Mucosa of stomach (tissue), 1 donor: ENCODE data around the gene WNT2B.
A peak's percentile ranks its signal among the peaks of the same experiment; 100 is the strongest.

Experiments
- H3K27me3 ChIP-seq: one replicate; pipeline ENCODE4 v1.7.0; 2013; ENCODE audit warnings: mild to moderate bottlenecking, low read length; ENCODE audit not compliant: control insufficient read depth, insufficient read depth
- H3K36me3 ChIP-seq: one replicate; pipeline ENCODE4 v1.7.0; 2013; ENCODE audit warnings: low read length; ENCODE audit not compliant: control insufficient read depth, insufficient read depth
- H3K4me1 ChIP-seq: one replicate; pipeline ENCODE4 v1.7.0; 2013; ENCODE audit warnings: mild to moderate bottlenecking, low read length; ENCODE audit not compliant: control insufficient read depth, insufficient read depth
- H3K4me3 ChIP-seq: one replicate; pipeline ENCODE4 v1.7.0; 2013; ENCODE audit warnings: low read length
- H3K9ac ChIP-seq: one replicate; pipeline ENCODE4 v1.7.0; 2013; ENCODE audit warnings: mild to moderate bottlenecking, low read length, moderate library complexity
- H3K9me3 ChIP-seq: one replicate; pipeline ENCODE4 v1.7.0; 2013; ENCODE audit warnings: mild to moderate bottlenecking, low read length, moderate library complexity; ENCODE audit not compliant: control insufficient read depth
- donor health status: Pancreatic carcinoma.

WNT2B gene

GRCh38 chr1:112506306-112506705 lies 2.5 kb upstream of the WNT2B start:
- peaks cover 76% of the 10 kb centered on the region for H3K27me3 ChIP-seq
- no peak overlapping the region for H3K4me3 ChIP-seq
- no peaks in the 10 kb centered on the region for H3K9me3 ChIP-seq
- H3K4me1 ChIP-seq = peaks cover 18% of the 10 kb centered on the region
- no peak overlapping the region for H3K9ac ChIP-seq
- no peaks in the 10 kb centered on the region for H3K36me3 ChIP-seq

DNA sequence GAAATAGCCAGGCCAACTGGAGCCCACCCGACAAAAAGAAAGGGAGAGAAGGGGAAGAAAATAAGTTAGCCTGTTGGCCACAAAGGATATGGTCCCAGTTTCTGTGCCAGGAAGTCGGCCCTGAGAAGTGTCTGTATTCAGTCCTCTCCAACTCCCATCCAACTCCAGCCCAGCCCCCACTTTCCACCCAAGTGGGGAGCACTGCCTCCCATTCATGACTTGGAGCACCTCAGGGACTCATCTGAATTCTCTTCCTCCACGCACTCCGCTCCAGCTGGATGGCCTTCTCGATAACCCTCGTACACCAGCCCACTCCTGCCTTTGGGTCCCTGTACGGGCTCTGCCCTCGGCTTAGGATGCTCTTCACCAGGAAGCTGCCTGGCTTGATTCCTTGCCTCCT lies 2.0 kb upstream of the WNT2B start:
- peaks cover 72% of the 10 kb centered on the region for H3K27me3 ChIP-seq

GRCh38 chr1:112507336-112507735 lies 1.4 kb upstream of the WNT2B start:
- Histone ChIP-seq H3K4me3 (no peak overlapping the region), H3K9me3 (no peaks in the 10 kb centered on the region), H3K27me3 (peaks cover 70% of the 10 kb centered on the region), H3K36me3 (no peaks in the 10 kb centered on the region), H3K4me1 (peaks cover 10% of the 10 kb centered on the region), H3K9ac (no peak overlapping the region)

More for the DNA sequence above, 2.0 kb upstream of the WNT2B start:
- Histone ChIP-seq H3K4me3 (no peak overlapping the region), H3K4me1 (peaks cover 16% of the 10 kb centered on the region), H3K36me3 (no peaks in the 10 kb centered on the region), H3K9me3 (no peaks in the 10 kb centered on the region), H3K9ac (no peak overlapping the region)

GRCh38 chr1:112507921-112508277 lies 866 bp upstream of the WNT2B start:
- H3K36me3 ChIP-seq = no peaks in the 10 kb centered on the region
- no peak overlapping the region for H3K9ac ChIP-seq
- H3K27me3 ChIP-seq = peaks cover 64% of the 10 kb centered on the region
- peaks cover 9% of the 10 kb centered on the region for H3K4me1 ChIP-seq
- H3K4me3 ChIP-seq = peak overlapping the region; percentile 25
- no peaks in the 10 kb centered on the region for H3K9me3 ChIP-seq

- H3K27me3 ChIP-seq = peaks cover 52% of the 10 kb centered on the region
Measured at GRCh38 chr1:112509005-112509659, 367 bp downstream of the WNT2B start.

DNA sequence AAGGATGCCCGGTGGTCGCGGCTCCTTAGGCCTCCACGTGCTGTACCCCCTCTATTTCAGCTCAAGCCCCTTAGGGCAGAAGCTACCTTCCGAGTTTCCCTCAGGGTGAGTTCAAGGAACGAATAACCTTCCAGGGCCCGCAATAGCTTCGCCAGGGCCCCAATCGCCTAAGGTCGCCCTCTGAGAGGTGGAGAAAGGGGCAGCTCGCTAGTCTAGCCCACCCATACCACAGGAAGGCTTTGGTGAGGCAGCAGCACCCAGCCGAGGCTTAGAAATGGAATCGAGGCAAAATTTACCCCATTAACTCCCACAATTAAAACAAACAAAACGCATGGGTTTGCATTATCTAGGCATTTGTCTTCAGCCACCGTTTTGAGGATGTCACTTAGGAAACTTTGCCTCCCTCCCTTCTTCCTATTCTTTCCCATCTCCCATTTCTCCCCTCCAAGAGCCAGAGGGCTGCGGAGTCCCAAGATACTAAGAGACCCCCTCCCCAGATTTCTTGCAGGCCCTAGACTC lies 954 bp downstream of the WNT2B start:
- peaks cover 10% of the 10 kb centered on the region for H3K4me1 ChIP-seq
- H3K36me3 ChIP-seq = no peaks in the 10 kb centered on the region
- H3K27me3 ChIP-seq = peaks cover 48% of the 10 kb centered on the region
- no peak overlapping the region for H3K9ac ChIP-seq
- H3K4me3 ChIP-seq = no peak overlapping the region
- H3K9me3 ChIP-seq = no peaks in the 10 kb centered on the region

More at GRCh38 chr1:112509005-112509659, 367 bp downstream of the WNT2B start:
- Histone ChIP-seq H3K4me3 (no peak overlapping the region), H3K9ac (peak overlapping the region; percentile 47), H3K9me3 (no peaks in the 10 kb centered on the region), H3K36me3 (no peaks in the 10 kb centered on the region), H3K4me1 (peaks cover 9% of the 10 kb centered on the region)

DNA sequence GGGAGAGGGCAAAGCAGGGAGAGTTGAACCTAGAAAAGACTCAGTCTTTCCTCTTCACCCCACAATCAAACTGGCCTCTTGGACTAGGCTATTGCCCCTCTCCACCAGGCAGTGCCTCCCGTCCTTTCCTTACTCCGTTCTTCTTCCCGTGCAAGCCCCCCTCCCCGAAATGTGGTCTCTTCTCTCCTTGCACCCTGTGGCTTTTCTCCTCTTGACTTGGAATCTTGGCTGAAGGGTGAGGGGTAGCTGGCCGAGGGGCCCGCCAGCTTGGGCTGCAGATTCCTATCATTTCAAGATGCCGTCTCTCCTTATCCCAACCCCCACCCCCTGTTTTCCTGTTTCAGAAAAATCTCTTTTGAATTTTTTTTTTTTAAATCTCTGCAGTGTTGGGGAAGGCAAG lies 1.6 kb downstream of the WNT2B start:
- H3K27me3 ChIP-seq = peaks cover 48% of the 10 kb centered on the region
- peaks cover 16% of the 10 kb centered on the region for H3K4me1 ChIP-seq
- H3K9ac ChIP-seq = no peak overlapping the region
- H3K4me3 ChIP-seq = no peak overlapping the region
- no peaks in the 10 kb centered on the region for H3K36me3 ChIP-seq
- no peaks in the 10 kb centered on the region for H3K9me3 ChIP-seq

DNA sequence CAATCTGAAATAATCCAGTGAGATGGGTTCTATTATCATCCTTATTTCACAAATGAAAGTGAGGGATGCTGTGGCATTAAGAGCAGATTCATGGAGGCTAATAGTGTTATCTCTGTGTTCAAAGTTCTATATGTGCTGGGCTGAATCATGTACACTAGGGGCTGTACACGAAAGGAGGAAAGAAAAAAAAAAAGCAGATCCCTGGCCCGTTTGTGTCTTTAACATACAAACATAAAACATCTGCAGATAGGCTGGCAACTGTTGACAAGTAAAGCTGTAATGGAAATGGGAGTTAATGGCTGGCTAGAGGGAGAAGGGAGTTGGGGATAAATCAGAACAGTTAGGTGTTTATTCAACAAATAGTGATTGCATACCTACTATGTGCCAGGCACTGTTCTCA lies 3.1 kb downstream of the WNT2B start:
- Histone ChIP-seq H3K27me3 (peaks cover 46% of the 10 kb centered on the region), H3K9ac (no peak overlapping the region), H3K4me1 (peaks cover 20% of the 10 kb centered on the region), H3K9me3 (no peaks in the 10 kb centered on the region), H3K4me3 (no peak overlapping the region), H3K36me3 (no peaks in the 10 kb centered on the region)

DNA sequence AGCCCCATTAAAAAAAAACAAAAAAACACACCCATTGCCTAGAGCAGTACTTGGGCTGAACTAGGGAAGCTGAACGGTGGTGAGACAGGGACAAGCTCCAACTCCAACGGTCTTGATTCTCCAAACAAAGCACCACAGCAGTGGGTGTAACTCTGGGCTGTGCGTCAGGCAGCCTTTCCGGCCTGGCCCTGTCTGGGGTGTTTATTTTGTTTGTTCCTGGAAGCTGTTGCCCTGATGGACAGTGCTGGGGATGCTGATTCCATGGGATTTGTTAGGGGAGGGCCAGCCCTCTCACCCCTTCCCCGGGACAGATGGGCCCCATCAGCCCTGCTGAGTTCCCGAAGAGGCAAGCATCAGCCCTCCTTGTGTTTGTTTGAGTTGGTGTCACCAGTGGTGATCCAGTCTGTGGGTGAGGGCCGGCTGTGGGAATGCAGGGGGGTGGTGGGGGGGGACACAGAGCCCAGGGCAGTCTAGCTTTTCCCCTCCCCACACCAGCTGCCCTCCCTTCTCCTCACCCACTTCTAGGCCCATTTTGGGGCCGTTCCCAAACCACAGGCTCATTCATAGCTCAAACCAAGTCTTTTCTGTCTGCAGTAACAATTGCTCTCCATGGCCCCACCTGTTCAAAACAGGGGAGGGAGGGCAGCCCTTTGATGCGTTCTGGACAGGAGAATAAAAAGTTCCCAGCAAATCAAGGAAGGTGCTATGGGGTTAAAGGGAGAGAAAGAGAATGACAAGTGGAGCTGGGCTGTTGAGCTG lies 4.5 kb downstream of the WNT2B start:
- Histone ChIP-seq H3K27me3 (peaks cover 33% of the 10 kb centered on the region), H3K4me1 (peaks cover 13% of the 10 kb centered on the region), H3K36me3 (no peaks in the 10 kb centered on the region), H3K9ac (no peak overlapping the region), H3K4me3 (no peak overlapping the region), H3K9me3 (no peaks in the 10 kb centered on the region)

DNA sequence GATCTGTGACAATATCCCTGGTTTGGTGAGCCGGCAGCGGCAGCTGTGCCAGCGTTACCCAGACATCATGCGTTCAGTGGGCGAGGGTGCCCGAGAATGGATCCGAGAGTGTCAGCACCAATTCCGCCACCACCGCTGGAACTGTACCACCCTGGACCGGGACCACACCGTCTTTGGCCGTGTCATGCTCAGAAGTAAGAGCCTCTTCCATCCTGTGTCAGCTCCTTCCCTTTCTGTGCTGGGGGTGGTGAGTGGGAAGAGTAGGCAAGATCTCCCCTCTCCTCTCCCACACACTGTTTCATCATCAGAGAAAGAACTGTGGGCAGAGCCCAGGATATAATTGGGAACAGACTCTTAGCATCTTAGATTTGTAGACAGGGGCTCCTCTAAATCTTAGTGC lies 6.1 kb downstream of the WNT2B start:
- Histone ChIP-seq H3K9ac (no peak overlapping the region), H3K36me3 (no peaks in the 10 kb centered on the region)

GRCh38 chr1:112515311-112516009 lies 6.7 kb downstream of the WNT2B start:
- H3K9ac ChIP-seq = no peak overlapping the region
- H3K36me3 ChIP-seq = no peaks in the 10 kb centered on the region
- H3K4me1 ChIP-seq = peaks cover 11% of the 10 kb centered on the region
- H3K27me3 ChIP-seq = peaks cover 11% of the 10 kb centered on the region
- H3K4me3 ChIP-seq = no peak overlapping the region
- no peaks in the 10 kb centered on the region for H3K9me3 ChIP-seq

More for the DNA sequence above, 6.1 kb downstream of the WNT2B start:
- no peaks in the 10 kb centered on the region for H3K9me3 ChIP-seq
- peaks cover 17% of the 10 kb centered on the region for H3K27me3 ChIP-seq
- no peak overlapping the region for H3K4me3 ChIP-seq
- peaks cover 11% of the 10 kb centered on the region for H3K4me1 ChIP-seq

DNA sequence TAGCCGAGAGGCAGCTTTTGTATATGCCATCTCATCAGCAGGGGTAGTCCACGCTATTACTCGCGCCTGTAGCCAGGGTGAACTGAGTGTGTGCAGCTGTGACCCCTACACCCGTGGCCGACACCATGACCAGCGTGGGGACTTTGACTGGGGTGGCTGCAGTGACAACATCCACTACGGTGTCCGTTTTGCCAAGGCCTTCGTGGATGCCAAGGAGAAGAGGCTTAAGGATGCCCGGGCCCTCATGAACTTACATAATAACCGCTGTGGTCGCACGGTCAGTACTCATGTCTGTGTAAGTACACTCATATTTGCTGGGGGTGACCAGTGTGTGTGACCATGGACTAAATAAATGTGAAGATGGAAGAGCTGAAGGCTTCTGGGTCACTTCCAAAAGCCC lies 7.4 kb downstream of the WNT2B start:
- H3K27me3 ChIP-seq = peaks cover 5% of the 10 kb centered on the region
- no peak overlapping the region for H3K4me3 ChIP-seq
- peaks cover 11% of the 10 kb centered on the region for H3K4me1 ChIP-seq
- H3K9me3 ChIP-seq = no peaks in the 10 kb centered on the region
- no peak overlapping the region for H3K9ac ChIP-seq
- H3K36me3 ChIP-seq = no peaks in the 10 kb centered on the region
